Fibroblast of peridontal ligament (primary cell): ENCODE data around the gene PRR35.

Experiments used
- DNase-seq: peaks from one replicate; pipeline ENCODE4 v3.0.0-alpha.2; 2010; ENCODE audit errors: extremely low read depth

Gene PRR35

DNA sequence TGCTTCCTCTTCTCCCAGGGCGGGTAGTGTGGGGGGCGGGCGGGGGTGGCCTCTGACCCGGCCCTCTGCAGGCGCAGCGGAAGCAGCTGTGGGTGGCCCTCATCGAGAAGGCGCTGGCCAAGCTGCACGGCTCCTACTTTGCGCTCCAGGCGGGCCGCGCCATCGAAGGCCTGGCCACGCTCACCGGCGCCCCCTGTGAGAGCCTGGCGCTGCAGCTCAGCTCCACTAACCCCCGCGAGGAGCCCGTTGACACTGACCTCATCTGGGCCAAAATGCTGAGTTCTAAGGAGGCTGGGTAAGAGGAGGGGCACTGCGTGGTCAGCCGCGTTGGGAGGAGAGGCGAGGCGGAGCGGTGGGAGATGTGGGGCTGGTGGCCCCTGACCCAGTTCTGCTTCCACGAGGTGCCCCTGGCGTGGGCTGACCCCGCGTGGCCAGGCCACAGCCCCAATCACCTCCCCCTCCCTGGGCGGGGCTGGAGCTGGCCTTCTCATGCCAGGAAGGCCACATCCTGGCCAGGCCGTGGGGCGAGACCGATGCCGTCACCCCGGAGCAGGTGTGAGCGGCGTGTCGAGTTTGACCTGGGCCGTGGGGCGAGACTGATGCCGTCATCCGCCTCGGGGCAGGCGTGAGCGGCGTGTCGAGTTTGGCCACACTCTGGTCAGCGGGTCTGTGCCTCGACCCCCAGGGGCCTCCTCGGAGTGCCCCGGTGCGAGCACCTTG lies 10.5 kb upstream of the PRR35 start:
- DNase-seq, result no peak

DNA sequence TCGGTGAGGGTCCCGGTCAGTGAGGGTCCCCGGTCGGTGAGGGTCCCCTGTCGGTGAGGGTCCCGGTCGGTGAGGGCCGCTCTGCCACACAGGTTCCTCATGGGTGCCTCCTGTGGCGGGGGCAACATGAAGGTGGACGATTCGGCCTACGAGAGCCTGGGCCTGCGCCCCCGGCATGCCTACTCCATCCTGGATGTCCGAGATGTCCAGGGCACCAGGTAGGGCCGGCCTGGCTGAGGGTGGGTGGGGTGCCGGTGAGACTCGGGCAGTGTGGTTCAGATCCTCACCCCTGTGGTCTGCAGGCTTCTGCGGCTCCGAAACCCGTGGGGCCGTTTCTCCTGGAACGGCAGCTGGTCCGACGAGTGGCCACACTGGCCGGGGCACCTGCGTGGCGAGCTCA lies 9.0 kb upstream of the PRR35 start:
- no peak for DNase-seq

DNA sequence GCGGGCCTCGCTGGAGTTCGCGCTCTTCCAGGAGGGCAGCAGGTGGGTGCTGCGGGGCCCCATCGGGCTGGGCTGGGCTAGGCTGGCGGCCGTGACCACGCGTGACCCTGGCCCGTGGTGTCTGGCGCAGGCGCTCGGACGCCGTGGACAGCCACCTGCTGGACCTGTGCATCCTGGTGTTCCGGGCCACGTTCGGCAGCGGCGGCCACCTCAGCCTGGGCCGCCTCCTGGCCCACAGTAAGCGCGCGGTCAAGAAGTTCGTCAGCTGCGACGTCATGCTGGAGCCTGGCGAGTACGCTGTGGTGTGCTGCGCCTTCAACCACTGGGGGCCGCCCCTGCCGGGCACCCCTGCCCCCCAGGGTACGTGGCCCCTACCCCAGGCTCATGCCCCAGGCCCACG lies 8.0 kb upstream of the PRR35 start:
- no peak for DNase-seq

DNA sequence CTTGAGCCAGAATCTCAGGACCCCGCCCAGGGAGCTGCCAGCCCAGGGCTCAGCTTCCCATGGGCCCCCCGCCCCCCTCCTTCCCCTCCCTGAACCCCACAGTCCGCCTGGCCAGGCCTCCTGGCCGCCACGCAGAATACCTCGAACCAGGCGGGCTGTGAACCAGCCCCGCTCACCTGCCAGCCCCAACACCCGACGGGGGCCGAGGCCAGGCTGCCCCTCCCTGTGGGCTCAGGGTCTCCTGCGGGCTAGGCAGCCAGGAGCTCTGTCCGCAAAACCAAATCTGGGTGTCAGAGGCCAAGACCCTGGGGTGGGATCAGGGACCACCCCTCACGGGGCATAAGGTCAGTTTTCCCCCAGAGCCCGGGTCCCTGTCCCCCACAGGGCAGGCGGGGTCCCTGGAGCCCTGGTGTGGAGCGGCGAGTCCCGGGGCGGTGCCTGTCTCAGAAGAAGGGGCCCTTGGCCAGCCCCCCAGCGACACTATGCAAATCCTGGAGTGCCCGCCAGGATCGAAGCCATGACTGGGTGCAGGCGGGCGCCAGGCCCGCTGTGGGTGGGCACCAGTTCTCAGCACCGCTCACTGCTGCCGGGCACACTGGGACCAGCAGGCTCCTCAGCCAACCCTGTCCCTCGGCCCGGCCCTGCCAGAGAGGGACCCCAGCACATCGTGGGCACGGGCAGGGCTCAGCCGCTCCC lies 6.4 kb upstream of the PRR35 start:
- DNase-seq, result no peak

DNA sequence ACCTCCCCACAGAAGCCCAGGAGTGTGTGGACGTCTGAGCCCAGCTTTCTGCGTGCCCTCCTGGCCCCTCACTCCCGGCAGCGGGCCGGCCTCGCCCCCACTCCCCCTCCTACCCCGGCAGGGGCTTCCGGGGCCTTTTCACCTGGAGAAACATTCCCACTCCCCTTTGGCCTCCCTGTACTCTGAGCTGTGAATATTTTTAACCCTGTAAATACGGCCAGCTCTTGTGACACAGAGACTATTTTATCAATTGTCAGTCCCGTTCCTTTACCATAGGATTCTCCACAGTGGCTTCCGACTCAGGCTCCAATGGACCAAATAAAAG lies 5.9 kb upstream of the PRR35 start:
- no peak for DNase-seq

DNA sequence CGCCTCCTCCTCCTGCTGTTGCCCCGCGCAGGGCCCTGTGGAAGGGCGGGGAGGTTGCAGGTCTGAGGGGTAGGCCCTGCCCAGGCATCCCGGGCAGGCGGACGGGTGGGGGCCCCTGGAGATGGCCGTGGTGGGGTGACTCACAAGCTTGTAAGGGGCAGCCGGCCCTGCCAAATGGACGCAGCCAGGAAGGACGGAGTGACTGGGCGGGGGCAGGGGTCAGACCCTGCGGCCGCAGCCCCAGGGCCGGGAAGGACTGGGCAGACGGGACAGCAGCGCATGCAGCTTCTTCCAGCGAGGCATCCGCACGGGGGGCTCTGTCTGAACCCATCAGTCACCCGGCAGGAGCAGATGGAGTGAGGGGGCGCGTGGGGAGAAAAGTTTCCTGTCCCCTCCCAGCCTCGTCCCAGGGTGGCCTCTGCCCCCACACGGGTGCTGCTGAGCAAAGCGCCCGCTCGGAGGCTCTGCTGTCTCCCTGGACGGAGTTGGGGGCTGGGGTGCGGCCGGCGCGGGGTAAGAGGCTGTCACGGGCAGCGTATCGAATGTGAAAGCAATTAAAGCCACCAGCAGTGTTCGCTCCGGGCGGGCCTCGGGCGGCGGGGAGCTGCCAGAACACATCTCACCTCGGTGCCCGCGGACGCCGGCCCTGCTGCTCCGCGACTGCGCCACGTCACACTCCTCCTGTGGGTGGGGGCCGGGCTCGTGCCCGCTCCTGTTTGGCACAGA lies 5.4 kb upstream of the PRR35 start:
- DNase-seq, result peak; percentile 52

DNA sequence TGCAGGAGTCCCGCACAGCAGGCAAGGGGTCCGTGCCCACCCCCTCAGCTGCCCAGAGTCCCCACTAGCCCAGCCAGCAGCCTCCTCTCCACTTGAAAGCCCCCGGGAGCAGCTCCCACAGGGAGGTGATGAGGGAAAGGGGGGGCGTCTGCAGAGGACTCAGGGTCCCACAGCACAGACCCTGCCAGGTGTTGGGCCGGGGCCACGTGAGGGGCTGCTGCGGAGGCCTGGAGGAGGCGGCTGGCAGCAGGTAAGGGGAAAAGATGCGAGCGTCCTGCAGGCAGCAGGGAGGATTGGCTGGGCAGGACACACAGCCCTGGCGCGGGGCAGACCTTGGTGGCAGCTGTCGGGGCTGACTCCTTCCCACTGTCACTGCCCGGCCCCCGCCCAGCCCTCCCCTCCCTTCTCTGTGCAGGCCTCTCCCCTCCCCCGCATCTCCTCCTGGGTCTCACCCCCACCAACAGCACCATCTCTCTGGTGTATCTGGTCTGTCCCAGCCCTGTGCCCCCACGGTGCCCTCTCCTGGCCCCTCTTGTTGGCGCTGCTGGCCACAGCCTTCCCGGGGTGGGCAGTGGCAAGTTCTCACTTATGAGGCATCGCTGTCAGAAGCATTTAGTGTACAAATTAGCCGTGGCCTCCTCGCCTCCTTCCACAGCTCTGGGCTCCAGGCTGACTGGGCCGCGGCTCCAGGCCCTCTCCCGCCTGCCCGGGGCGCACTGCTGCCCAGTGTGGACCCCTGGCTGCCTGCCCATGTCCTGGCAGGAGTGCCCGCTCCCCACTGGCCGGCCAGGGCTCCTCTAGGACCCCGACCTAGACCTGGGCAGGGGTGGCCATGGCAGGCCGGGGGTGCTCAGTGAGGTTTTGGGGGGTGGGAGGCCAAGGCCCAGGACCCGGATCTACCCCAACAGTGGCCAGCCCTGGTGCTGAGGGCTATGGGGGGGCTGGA lies 4.4 kb upstream of the PRR35 start:
- no peak for DNase-seq

DNA sequence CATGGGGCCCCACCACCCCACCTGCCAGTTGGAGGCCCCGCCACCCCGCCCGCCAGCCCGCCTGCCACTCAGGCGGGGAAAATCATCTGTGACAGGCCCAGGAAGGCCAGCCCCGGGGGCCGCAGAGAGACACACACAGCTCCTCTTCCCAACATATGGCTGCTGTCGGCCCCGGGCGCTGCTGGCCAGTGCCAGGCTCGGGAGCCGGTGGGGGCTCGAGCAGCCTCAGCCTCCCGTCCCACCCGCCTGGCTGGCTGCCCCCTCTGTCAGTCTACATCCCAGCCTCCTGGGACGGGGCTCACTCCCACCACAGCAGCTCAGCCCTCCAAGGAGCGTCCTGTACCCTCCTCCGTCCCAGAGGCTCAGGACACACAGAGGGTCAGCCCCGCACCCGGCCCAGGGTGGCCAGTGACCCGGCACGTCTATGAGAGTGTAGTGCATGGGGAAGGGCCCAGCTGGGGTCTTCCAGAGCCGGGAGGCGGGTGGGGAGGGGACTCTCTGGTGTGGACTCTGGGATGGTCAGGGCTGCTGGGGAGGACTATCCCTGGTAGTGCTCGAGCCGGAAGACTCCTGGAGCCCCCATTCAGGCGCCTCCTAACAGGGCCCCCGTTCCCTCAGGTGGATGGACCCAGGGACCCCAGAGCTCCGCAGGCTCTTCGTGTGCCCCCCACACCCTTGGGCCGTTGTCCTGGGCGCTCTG lies 3.6 kb upstream of the PRR35 start:
- no peak for DNase-seq

DNA sequence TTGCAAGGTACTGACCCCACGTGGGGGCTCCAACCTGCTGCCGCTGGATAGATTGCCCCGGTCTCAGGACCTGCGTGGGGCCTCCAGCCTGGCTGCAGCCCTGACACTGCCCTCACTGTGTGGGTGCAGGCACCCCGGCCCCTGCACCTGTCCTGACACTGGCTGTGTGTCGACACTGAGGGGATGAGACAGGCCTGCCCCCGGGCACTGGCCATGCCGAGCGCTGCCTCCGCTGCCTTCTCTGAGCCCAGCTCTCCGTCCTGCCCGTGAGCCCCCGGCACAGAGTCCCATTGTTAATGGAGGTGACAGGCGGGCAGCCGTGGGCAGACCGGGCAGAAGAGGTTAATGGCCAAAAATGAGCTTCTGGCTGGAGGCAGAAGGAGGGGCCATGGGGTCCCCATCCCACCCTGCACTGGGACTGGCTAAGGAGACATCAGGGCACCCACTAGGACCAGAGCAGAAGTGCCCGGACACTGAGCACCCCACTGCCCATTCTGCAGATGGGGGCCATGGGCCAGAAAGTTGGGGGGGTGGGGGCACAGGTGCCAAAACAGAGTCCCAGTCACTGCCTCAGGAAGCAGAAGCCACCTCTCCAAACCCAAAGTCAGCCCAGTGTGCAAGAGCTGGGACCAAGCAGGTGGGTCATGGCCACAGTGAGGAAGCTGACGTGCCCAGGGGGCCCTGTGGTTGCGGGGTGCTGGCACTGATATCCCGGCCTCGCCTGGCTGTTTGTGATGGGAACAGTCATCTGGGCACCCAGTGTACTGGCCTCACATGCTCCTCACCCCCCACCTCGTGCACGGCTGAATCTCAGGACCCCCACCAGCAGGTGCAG lies 2.5 kb upstream of the PRR35 start:
- no peak for DNase-seq

DNA sequence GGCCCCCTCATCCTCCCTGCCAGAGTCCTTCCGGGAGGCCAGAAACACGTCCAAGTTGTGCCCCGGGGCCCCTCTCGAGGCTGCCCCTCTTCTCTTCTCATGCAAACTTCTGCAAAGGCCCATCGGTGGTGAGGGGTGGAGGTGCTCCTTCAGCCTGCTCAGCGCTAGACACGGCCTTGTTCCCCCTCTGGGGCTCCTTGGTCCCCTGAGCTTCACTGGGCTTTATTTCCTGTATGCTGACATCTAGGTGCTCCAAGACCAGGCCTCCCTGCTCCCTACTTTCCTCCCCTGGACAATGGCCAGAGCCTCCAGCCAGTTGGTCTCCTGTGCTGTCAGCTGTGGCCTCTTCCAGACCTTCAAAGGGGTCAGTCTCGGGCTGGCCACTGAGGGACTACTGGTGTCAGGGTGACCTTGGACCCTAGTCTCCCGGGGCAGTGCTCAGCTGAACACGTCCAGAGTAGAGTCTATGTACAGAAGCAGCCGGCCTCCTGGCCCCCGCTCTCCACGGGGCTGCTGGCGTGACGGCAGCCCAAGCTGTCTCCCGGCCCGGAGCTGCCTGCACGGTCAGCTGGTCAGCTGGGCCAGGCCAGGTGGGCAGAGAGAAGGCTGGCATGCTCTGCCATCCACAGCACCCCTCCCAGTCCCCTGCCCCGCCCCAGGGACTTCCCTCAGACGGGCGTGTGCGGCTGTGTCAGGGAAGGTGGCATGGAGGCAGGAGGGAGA lies 1.7 kb upstream of the PRR35 start:
- DNase-seq, result no peak

DNA sequence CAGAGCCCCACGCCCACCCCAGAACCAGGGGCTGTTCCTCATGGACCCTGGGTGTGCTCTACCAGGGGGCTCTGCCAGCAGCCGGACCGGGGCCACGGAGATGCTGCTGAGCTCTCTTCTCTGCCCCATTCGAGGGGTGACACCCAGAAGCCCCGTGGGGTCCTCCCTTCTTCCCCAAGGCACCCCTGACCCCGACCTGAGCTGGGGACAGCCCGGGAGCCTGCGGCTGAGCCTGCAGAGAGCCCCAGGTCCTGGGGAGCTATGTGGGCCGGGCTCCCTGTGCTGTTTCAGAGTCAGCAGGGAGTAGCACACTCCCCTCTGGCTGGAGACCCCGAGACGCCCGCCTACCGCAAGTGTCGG lies 1.2 kb upstream of the PRR35 start:
- DNase-seq, result no peak

DNA sequence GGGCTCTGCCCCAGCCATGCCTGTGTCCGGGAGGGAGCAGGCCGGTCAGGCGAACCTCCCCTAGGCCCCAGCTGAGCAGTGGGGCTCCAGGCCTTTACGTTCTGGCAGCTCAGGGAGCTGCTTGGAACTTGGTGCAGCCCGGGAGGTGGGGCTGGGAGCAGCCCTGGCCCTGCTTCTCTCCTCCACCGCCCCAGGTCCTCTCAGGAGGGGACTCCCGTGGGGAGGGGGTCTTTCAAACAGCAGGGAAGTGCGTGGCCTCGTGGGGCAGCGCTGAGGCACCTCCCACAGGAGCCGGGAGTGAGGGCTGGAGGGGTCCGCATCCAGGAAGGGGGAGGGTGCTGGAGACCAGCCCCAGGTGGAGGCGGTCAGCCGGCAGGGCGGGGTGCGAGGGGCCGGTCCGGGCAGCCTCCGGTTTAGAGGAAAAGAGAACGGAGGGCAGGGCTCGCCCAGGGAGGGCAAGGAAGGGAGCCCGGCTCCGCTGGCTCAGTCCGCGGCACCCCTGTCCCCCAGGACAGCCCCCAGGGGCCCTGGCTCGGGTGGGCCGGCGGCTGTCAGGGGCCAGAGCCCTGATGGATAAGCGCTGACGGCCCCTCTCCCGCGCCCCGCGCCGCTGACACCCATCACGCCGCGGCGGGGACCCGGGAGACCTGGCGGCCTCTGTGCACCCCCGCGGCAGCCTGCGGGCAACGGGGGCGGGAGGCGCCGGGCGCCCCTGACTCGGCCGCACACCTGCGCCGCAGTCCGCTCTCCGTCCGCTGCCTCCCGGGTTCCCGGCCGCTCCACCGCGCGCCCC lies 587 bp upstream of the PRR35 start:
- no peak for DNase-seq

DNA sequence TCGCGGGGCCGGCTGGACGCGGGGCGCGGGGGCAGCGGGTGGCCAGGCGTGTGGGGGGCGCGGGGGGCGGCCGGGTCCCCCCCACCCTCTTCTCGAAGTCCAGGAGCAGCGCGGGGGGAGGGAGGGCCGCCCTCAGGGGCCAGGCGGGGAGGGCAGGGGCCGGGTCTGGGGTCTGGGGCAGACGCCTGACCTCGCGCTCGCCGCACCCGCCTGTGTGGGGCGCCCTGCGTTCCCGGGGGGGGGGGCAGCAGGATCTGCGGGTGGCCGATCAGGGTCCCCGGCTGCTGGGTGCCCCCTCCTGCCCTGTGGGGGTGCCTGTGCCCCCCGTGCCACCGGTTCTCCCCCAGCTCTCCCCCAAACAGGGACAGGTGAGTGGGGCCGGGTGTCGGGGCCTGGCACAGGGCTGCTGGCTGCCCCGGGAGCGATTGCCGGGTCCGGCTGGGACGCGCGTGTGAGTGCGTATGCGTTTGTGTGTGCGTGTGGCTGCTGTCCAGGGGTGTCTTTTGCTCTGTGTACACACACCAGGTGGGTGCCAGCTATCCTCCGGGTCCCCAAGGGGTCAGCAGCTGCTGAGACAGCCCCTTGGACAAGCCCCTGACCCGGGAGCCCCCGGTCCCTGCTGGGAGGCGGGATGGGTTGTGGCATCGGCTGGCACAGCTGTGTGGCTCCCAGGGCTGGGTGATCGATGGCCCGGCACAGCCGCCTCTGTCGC lies 663 bp downstream of the PRR35 start:
- DNase-seq, result no peak

DNA sequence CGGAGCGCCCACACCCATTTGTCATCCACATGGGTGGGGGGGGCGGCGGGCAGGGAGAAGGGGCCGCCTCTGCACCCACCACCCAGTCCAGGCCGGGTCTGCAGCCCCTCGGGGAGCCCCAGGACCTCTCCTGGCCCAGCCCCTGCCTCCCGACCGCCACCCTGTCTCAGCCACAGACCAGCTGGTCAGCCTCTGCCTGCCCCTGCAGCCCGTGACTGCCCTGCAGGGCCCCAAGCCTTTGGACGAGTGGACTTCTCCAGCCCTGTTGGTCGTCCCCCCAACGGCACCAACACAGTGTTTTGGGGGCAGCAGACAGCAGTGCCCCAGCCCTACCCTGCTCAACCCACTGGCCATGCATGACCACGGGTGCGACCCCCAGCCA lies 1.2 kb downstream of the PRR35 start:
- no peak for DNase-seq

DNA sequence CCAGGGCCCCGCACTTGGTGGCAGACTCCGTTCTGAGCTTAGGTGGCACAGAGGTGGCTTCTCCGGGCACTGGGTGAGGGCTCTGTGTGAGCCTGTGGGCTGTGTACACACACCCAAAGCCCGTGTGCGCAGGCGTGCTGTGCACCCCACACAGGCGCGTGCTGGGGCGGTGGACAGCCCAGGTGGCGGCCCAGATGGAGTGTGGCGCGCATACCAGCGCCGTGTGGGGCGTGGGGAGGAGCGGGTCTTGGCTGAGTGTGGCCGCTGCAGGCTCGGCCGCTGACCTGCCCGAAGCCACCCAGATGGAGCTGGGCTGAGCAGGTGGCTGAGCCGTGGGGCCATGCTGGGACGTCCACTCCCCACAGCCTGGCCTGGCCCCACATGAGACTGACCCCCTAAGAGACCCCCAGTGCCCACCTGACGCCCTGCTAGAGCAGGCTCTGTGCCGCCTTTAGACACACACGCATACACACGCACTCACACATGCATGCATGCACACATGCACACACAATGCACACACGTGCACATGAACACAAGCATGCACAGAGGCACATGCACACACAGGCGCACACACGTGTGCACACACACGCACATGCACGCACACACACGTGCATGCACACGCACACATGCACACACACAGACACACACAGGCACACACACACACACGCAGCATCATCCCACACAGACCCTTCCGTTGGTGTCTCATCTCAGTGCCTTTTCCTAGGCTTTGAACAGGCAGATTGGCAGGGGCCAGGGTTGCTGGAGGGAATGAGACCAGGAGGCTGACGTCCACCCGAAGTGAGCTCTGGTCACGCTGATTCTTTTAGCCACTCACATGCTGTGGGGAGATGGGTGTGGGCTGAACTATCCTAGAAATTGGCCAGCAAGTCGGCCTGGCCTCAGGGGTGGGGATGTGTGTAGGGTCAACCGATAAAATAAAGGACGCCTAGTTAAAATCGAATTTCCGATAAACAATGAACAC lies 2.1 kb downstream of the PRR35 start:
- no peak for DNase-seq

DNA sequence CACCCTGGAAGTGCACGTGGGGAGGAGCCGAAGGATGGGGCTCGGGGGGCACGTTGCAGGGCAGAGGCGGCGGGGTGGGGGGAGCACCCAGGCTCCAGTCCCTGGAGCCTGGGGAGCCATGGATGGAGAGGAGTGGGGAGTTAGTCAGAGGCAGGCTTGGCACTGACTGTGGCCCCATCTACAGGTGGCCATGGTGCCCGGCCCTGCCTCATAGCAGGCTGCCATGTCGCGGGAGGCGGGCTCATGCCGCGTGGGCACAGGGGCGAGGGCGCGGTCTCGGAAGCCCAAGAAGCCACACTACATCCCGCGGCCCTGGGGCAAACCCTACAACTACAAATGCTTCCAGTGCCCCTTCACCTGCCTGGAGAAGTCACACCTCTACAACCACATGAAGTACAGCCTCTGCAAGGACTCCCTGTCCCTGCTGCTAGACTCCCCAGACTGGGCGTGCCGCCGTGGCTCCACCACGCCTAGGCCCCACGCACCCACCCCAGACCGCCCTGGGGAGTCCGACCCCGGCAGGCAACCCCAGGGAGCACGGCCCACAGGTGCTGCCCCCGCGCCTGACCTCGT lies 3.0 kb downstream of the PRR35 start:
- DNase-seq, result no peak
